Raji (cell line): ENCODE results near the gene ATOSB.

Experiments used
- POLR2A ChIP-seq: IDR thresholded peaks from 2 replicates; pipeline ENCODE4 v1.6.1; 2011; ENCODE audit warnings: low read depth, low read length, control low read depth; ENCODE audit not compliant: insufficient read depth

The ATOSB gene

GRCh38 chr9:35116898-35117551 lies 1.4 kb upstream of the ATOSB start:
- TF ChIP-seq POLR2A, result no peak

DNA sequence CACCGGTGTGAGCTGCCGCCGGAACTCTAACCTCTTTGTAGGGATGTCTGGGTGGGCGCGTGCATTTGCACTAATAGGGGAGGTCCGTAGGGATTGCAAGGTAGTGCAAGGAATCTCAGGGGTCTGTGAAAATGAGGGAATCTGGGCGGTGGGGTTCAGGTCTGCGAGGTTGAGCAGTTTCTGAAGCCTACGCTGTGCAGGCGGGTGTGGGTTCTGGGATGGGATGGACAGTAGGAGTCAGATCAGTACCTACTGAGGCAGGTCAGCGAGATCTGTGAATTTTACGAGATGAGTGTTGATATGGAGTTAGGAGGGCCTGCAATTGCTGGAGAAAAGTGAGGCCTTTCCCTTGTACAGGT lies 856 bp upstream of the ATOSB start:
- TF ChIP-seq POLR2A, result no peak

- no peak for TF ChIP-seq POLR2A
These were observed 628 bp downstream of the ATOSB start for GRCh38 chr9:35114840-35115628.

DNA sequence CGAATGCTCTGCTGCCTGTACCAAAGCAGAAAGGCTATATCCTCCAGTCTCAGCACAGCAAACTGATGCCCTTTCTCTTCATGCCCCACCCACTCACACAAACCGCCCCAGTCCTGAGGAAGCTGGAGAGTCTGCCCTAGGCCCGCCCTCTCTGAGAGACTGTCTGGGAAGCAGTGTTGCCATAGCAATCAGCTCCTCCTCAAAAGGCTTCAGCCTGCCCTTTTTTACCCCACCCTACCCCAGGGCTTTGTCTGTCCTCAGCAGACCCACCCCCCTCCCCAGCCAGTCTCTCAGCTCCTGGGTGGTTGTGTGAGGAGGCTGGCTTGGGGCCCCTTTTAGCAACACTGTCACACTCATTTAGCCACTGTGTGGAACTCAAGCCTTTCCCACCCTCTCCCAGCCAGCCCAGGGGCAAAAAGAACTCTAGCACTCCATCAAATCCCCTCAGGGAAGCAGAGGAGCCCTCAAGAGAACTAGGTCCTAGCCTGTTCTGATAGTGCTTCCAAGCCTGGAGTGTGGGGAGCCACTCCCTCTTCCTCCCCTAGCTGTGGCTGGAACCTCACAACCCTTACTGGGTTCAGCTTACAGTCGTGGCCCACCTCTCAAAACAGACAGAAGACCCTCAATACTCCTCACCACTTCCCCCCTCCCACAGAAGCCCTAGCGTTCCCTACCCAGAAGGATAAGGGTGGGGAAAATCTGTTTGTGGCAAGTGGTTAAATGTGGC lies 1.4 kb downstream of the ATOSB start:
- TF ChIP-seq POLR2A, result 0 out of 2 replicates have a peak, but pooled peaks have one; percentile 28

- no peak for TF ChIP-seq POLR2A
These were observed 3.2 kb downstream of the ATOSB start for GRCh38 chr9:35112257-35113020.

- TF ChIP-seq POLR2A, result no peak
These were observed 4.4 kb downstream of the ATOSB start for GRCh38 chr9:35111001-35111933.

DNA sequence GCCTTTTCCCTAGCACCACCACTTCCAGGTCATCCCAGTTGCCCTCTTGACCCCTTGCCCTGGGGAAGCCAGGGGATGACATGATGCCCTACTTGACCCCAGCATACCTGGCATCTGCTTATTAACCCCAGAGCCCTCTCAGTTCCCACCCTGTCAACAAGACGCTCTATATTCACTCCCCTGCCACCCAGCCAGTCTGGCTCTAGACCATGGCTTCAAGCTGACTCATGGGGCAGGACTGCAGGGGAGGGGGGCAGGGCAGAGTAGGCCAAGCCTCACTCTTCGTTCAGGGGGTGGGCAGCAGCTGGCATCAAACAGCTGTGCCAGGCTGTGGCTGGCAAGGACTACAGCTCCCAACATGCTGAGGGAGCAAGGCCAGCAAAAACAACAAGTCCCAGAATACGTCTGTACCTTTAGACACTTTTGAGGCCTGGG lies 5.3 kb downstream of the ATOSB start:
- TF ChIP-seq POLR2A, result no peak

DNA sequence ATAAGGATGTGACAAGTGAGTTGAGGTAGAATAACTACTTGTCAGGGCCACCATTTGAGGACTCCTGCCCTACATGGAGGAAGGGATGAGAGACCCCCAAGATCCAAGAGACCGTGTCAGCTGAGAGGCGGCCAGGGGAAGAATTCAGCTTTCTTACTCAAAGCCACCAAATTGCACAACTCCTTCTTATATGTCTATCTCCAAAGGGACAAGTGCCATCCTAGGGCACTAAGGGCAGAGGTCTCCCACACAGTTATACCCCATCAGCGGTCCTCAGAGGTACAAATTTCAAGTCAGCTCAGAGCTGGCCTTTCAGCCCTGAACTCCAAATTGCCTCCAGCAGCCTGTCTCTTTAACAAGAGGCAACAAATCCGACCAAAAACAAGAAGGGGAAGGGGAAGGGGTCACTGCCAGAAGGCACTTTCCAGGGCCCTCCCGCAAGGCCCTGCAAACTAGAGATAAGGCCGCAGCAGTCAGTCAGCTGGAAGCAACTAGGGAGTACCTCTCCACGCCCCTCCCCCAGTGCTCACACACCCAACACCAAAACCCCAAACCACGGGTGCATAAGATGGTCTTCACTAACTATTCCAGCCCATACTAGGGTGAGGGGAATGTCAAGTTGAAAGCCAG lies 6.6 kb downstream of the ATOSB start:
- no peak for TF ChIP-seq POLR2A

- TF ChIP-seq POLR2A, result no peak
These were observed 7.2 kb downstream of the ATOSB start for GRCh38 chr9:35108461-35108860.

GRCh38 chr9:35107297-35108290 lies 8.1 kb downstream of the ATOSB start:
- TF ChIP-seq POLR2A, result no peak

- TF ChIP-seq POLR2A, result no peak
These were observed 9.3 kb downstream of the ATOSB start for GRCh38 chr9:35106343-35106730.

DNA sequence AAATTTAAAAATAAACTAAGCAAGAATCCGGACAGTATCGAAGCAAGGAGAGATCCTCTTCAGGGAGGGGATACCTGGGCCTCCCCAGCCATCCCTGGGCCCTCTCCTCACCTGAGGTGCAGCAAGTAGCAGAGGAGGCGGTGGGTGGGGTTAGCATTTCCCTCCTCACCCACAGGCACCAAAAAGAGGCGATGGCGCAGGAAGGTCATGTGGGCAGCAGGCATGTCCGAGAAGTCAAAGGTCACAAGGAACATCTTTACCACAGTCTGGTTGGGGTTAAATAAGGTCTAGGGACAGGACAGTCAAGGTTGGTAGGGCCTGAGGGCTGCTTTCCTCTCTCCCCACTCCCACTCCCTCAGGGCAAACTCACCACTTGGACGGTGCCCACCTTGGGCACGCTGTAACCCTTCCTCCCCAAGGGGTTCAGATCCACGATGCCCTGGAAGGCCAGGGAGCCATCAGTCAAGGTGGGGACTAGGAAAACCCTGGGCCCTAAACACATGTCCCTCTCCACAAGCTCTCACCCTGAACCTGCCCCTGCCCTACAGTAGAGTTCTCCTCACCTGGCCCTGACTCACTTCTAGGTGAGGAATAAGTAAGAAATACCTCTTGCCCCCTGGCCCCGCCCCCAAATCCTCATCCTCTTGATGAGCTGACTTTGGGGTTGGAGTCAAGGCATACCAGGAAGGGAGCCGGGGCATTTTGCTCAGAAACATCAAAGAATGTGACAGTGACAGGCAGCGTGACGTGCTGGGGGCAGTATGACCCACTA lies 9.9 kb downstream of the ATOSB start:
- TF ChIP-seq POLR2A, result no peak
